T-helper 2 cell treated with Interferon-gamma antibody and Interleukin-4, amounts not matched to agents 100 ng/mL and 5 ng/mL, for 36 hours (primary cell): ENCODE results near the gene NDST1. TPM values are rescaled to one million over a fixed set of nuclear protein-coding genes. Genes with fewer than 3 reads are reported as not detected.
"Not testable (repeated sequence)": the region's sequence is repeated elsewhere in the genome, so short reads cannot be mapped to it uniquely, and the experiment has no call there.

ENCODE experiments used
- intact Hi-C: fragments of 100-400 bp; cut with micrococcal nuclease; formaldehyde crosslinking; loops from one replicate; pipeline ENCODE4 v1.15.1; 2023
- total RNA-seq: library from RNA; stranded (reverse); gene quantifications from 2 replicates; pipeline ENCODE4 v1.2.3, GENCODE V29; 2022

NDST1 gene
- total RNA-seq, 1 donor from 2014 or later, result 0.41 TPM

GRCh38 chr5:150506571-150507473, 1.1 kb upstream of the NDST1 start:
- intact Hi-C loops, result no loop called here

DNA sequence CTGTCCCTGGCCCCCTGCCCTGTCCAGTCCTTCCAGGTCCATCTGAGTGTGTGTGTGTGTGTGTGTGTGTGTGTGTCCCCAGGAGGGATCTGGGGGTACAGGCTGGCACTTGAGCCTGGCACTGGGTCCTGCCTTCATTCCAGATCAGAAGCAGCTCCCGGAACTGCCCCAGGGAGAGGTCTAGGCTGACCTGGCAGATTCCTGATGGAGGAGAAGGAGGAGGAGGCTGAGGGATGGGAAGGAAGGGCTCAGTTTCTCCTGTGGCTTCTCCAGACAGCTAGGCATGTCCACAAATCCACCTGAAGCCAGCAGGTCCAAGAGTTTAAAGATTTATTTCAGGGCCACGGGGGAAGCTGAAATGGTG, 328 bp downstream of the NDST1 start:
- intact Hi-C loops, result no loop called here

DNA sequence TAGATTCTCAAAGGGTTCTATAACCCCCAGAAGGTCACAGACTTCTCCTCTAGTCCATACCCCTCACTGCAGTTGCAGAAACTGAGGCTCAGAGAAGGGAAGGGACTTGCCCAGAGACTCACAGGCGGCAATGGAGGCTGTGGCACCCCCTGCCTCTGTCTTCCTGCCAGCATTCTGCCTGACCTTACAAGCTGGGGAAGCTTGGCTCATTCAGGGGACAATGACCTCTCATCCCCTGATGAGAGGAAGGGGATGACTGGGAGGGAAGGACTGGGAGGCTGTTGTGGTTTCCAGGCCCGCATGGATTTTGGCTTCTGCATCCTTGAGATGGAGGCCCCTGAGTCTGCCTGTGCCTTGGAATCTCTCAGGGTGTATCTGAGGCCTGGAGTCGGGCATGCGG, 897 bp downstream of the NDST1 start:
- intact Hi-C loops, result no loop called here

GRCh38 chr5:150509992-150510391, 2.1 kb downstream of the NDST1 start:
- intact Hi-C loops, result no loop called here

- intact Hi-C loops, result no loop called here
Measured at GRCh38 chr5:150510460-150511263, 2.7 kb downstream of the NDST1 start.

- intact Hi-C loops, result no loop called here
Measured at GRCh38 chr5:150511578-150512367, 3.8 kb downstream of the NDST1 start.

GRCh38 chr5:150512368-150512747, 4.4 kb downstream of the NDST1 start:
- intact Hi-C loops, result no loop called here

DNA sequence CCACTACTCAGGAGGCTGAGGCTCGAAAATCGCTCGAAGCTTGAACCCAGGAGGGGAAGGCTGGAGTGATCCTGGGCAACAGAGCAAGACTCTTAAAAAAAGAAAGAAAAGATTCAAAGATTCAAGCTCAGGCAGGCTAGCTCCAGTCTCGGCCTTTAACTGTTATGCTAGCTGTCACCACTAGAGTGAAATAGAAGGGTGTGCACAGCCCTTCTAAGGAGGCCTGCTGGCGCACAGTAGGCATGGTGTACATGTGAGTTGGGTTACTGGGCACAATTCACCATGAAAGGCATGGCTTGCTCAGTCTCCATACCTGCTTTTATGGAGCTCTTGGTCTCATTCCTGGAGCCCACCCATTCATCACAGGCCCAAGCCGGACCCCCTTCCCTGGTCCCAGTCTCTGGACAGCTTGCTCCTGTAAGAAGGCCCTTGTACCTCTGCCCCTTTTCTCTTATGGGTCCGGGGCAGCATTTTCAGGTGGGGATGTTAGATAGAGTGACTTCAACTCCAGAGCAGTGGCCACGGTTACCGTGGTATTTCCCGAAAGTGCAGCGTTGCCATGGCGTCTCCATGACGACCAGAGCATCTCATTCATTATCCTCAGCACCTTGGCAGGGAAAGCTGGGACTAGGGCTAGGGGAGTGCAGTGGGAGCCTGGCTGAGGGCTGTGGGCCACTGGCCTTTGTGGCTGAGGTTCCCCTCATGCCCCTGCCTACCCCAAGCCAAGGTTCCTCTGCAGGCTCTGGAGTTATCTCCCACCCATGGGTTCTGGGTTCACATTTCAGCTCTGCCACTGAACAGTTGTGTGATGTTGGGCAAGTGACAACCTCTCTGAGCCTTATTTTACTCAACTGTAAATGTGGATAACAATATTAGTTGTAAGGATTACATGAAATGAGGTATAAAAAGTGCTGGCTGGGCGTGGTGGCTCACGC, 5.7 kb downstream of the NDST1 start:
- intact Hi-C loops, result no loop called here

GRCh38 chr5:150514708-150515211, 6.8 kb downstream of the NDST1 start:
- intact Hi-C loops, result no loop called here

DNA sequence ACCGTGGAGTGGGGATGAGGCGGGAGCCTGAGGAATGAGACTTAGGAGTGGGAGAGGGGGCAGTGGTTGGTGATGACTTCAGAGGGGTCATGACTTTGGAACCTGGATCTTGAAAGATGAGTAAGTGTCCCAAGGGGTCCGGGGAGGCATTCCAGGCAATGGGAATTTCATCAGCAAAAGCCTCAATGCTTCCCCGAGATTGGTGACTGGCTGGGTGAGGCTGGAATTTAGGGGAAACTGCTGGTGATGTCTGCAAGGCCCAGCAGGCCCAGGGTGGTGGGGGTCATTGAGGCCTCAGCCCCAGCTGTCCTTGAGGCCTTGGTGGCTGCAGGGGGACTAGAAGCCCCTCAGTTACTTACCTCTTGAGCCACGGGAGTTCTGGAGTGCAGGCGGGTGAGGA, 7.5 kb downstream of the NDST1 start:
- intact Hi-C loops, result no loop called here

GRCh38 chr5:150516011-150516410, 8.1 kb downstream of the NDST1 start:
- intact Hi-C loops, result no loop called here

DNA sequence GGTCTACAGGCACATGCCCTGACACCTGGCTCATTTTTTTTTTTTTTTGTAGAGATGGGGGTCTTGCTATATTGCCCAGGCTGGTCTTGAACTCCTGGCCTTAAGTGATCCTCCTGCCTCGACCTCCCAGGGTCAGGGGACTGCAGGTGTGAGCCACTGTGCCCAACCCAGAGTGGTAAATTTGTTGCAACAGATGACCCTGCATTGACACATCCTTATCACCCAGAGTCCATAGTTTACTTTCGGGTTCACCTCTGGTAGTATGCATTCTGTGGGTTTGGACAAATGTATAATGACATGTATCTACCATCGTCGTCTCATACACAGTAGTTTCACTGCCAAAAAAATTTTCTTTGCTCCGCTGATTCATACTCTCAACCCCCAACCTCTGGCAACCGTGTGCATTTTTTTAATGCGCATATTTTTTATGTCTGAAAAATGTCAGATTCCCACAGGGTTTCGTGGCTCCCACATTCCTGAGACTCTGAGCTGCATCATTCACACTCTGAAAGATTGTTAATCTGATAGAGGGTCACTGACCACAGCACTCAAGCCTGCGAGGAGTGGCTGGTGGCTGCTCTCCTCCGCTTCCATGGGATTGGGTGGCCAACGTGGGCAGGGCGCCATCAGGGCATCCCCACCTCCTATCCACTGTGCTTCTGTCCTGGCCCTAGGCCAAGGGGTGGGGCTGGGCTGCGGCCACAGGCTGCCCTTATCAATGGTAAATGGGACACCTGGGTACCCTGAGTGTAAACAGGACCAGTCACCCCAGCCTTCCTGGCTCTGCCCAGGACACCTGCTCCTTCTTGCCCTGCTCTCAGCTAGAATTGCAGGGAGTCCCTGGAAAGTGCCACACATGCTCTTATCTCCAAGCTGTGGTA, 9.6 kb downstream of the NDST1 start:
- intact Hi-C loops, result no loop called here

DNA sequence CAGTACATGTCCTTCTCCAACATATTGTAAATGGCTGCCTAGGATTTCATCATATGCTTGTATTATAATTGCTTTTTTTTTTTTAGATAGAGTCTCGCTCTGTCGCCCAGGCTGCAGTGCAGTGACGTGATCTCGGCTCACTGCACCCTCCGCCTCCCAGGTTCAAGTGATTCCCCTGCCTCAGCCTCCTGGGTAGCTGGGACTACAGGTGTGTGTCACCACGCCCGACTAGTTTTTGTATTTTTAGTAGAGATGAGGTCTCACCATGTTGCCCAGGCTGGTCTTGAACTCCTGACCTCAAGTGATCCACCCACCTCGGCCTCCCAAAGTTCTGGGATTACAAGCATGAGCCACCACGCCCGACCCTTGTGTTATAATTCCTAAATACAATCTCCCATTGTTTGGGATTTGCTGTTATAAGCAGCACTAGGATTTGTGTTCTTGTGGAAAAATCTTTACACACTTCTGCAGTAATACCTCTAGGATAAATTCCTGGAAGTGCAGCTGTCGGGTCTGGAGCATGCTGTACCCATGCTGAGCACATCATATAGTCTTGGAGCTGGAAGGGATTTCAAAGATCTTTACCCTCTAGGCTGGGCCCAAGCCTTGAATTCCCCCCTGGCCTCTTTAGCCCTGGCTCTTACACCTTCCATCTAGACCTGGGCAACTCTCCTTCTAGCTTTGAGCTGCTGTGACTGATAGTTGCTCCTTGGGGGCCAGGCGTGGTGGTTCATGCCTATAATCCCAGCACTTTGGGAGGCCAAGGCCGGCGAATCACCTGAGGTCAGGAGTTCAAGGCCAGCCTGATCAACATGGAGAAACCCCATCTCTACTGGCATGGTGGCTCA, 11.0 kb downstream of the NDST1 start:
- intact Hi-C loops, result not testable (repeated sequence)

- intact Hi-C loops, result no loop called here
Measured at GRCh38 chr5:150519560-150519945, 11.6 kb downstream of the NDST1 start.

- intact Hi-C loops, result no loop called here
Measured at GRCh38 chr5:150519978-150520377, 12.0 kb downstream of the NDST1 start.

DNA sequence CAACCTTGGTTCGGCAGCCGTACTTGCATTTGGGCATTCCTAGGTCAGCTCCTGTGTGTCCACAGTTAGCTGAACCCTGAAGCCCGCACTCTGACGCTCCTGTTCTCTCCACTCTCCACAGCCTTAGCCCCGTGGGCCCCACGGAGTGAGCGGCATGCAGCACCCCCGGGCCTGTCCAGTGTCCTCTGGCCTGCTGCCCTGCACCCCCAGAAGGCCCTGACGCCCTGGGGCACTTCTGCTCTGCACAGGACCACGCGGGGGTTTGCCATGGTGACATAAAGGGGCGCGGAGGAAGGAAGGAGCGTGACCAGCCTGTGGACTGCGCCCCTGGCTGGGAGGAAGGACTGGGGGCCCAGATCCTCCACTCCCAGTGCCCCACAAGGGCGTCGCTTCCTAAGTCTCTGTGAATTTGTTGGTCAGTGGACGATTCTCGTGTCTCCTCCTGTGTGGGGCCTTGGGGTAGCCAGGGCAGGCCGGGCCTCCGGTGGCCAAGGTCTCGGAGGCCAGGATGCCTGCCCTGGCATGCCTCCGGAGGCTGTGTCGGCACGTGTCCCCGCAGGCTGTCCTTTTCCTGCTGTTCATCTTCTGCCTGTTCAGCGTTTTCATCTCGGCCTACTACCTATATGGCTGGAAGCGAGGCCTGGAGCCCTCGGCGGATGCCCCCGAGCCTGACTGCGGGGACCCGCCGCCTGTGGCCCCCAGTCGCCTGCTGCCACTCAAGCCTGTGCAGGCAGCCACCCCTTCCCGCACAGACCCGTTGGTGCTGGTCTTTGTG, 13.0 kb downstream of the NDST1 start:
- intact Hi-C loops, result no loop called here

DNA sequence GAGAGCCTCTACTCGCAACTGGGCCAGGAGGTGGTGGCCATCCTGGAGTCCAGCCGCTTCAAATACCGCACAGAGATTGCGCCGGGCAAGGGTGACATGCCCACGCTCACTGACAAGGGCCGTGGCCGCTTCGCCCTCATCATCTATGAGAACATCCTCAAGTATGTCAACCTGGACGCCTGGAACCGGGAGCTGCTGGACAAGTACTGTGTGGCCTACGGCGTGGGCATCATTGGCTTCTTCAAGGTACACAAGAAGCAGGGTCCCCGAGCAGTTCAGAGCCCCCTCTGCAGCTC, 13.5 kb downstream of the NDST1 start:
- intact Hi-C loops, result no loop called here

DNA sequence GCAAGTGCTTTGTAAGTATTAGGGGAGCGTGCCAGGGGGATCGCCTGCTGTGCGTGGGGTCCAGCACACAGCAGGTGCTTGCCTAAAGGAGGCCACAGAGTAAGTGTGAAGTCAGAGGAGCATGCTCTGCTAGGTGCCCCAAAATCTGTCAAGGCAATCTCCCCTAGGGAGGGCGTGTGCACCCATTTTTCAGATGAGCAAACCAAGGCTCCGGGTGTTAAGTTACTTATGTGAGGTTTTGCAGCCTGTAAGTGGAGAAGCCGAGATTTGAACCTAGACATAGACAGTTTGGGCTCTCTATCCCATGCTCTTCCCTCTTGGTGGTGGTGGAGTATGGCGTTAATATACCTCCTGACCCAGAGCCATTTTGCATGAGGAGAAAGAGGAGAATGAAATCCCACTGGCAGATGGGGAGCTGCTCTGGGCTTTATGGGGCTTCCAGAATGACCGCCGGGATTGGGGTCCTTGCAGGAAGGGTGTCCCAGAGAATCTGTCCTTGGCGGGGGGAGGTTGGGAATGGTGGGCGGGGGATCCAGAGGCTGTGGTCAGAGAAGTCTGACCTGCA, 14.1 kb downstream of the NDST1 start:
- intact Hi-C loops, result no loop called here
